ENCODE data around the gene SPRY4.

DNA sequence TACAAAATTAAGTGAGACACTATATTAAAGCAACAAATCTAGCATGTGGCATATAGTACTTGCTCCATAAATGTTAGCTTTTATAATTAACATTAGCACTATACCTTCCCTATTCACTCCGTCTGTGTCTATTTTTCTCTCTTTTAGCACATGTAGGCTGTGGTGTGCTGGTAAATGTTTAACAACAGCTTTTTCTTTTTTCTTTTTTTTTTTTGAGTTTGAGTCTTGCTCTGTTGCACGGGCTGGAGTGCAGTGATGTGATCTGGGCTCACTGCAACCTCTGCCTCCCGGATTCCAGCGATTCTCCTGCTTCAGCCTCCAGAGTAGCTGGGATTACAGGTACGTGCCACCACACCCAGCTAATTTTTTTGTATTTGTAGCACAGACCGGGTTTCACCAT is 62.1 kb downstream of the SPRY4 start:
- TF ChIP-seq, protein P1, sequence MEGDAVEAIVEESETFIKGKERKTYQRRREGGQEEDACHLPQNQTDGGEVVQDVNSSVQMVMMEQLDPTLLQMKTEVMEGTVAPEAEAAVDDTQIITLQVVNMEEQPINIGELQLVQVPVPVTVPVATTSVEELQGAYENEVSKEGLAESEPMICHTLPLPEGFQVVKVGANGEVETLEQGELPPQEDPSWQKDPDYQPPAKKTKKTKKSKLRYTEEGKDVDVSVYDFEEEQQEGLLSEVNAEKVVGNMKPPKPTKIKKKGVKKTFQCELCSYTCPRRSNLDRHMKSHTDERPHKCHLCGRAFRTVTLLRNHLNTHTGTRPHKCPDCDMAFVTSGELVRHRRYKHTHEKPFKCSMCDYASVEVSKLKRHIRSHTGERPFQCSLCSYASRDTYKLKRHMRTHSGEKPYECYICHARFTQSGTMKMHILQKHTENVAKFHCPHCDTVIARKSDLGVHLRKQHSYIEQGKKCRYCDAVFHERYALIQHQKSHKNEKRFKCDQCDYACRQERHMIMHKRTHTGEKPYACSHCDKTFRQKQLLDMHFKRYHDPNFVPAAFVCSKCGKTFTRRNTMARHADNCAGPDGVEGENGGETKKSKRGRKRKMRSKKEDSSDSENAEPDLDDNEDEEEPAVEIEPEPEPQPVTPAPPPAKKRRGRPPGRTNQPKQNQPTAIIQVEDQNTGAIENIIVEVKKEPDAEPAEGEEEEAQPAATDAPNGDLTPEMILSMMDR (IDR thresholded peaks at IDR 0.05) = no peak
- no peak for TF ChIP-seq POLR2A (IDR thresholded peaks at IDR 0.05)
- no peak for TF ChIP-seq POLR2AphosphoS5 (IDR thresholded peaks at IDR 0.05)
